Measurements from ENCODE around the gene EFR3B.
"Not testable (repeated sequence)": the region's sequence is repeated elsewhere in the genome, so short reads cannot be mapped to it uniquely, and the experiment has no call there.

The EFR3B gene

GRCh38 chr2:25150993-25151392 lies 109.1 kb downstream of the EFR3B start:
- DNase-seq (ENCODE audit: low spot score): not testable (repeated sequence)

- DNase-seq (ENCODE audit: low spot score): no peak
Measured at GRCh38 chr2:25151718-25152117, 109.8 kb downstream of the EFR3B start.

GRCh38 chr2:25155401-25155800 lies 113.5 kb downstream of the EFR3B start:
- DNase-seq (ENCODE audit: low spot score): no peak

GRCh38 chr2:25158096-25158852 lies 116.4 kb downstream of the EFR3B start:
- DNase-seq (ENCODE audit: low spot score): no peak

- peak; percentile 34 for DNase-seq (ENCODE audit: low spot score)
Measured at GRCh38 chr2:25159949-25160348, 118.1 kb downstream of the EFR3B start.

- no peak for DNase-seq (ENCODE audit: low spot score)
Measured at GRCh38 chr2:25160376-25160775, 118.5 kb downstream of the EFR3B start.

- DNase-seq (ENCODE audit: low spot score): no peak
Measured at GRCh38 chr2:25161055-25161781, 119.3 kb downstream of the EFR3B start.

- DNase-seq (ENCODE audit: low spot score): not testable (repeated sequence)
Measured at GRCh38 chr2:25162061-25162460, 120.2 kb downstream of the EFR3B start.

GRCh38 chr2:25164561-25164960 lies 122.7 kb downstream of the EFR3B start:
- DNase-seq (ENCODE audit: low spot score): no peak

- DNase-seq (ENCODE audit: low spot score): peak; percentile 59
Measured at GRCh38 chr2:25165992-25166875, 124.4 kb downstream of the EFR3B start.

- DNase-seq (ENCODE audit: low spot score): peak; percentile 39
Measured at GRCh38 chr2:25168256-25169072, 126.6 kb downstream of the EFR3B start, which contains the start of gene POMC. Gene POMC, minus strand, starts transcription at chr2:25168580. Its CDS starts 3,808 bp downstream, at chr2:25164772.

- DNase-seq (ENCODE audit: low spot score): no peak
Measured at GRCh38 chr2:25169073-25169470, 127.2 kb downstream of the EFR3B start.

GRCh38 chr2:25170888-25171287 lies 129.0 kb downstream of the EFR3B start:
- no peak for DNase-seq (ENCODE audit: low spot score)

GRCh38 chr2:25173719-25174118 lies 131.8 kb downstream of the EFR3B start:
- no peak for DNase-seq (ENCODE audit: low spot score)

GRCh38 chr2:25174192-25174861 lies 132.5 kb downstream of the EFR3B start:
- DNase-seq (ENCODE audit: low spot score): no peak

GRCh38 chr2:25176138-25176537 lies 134.3 kb downstream of the EFR3B start:
- no peak for DNase-seq (ENCODE audit: low spot score)

- DNase-seq (ENCODE audit: low spot score): no peak
Measured at GRCh38 chr2:25176541-25177181, 134.8 kb downstream of the EFR3B start.

GRCh38 chr2:25177211-25177611 lies 135.3 kb downstream of the EFR3B start:
- DNase-seq (ENCODE audit: low spot score): no peak

GRCh38 chr2:25178976-25179375 lies 137.1 kb downstream of the EFR3B start:
- no peak for DNase-seq (ENCODE audit: low spot score)

GRCh38 chr2:25184254-25184653 lies 142.4 kb downstream of the EFR3B start:
- no peak for DNase-seq (ENCODE audit: low spot score)

All from HuH-7 (cell line).